Sciatic nerve (tissue), 2 donors: ENCODE results near the gene CD5L. TPM values are rescaled to one million over a fixed set of nuclear protein-coding genes. Genes with fewer than 3 reads are reported as not detected.

Experiments
- ATAC-seq: fragments of 200-7000 bp; cut with Tn5 transposase; one replicate; pipeline ENCODE4 v1.9.1; 2020; ENCODE audit warnings: mild to moderate bottlenecking, moderate library complexity
- DNase-seq: peaks from one replicate; pipeline ENCODE4 v3.0.0-alpha.2; 2020; ENCODE audit warnings: low spot score
- intact Hi-C: fragments of 100-400 bp; cut with DNase I; formaldehyde crosslinking; loops from one replicate; pipeline ENCODE4 v1.14.2; 2022
- total RNA-seq: library from RNA; stranded (reverse); fragmentation: NEBNext Ultra II Directional; extraction: Animal tissue kit (Norgen Biotek cat#: 25700); gene quantifications from one replicate; pipeline ENCODE4 v1.2.1, GENCODE V29; 2021
- donor health status: DM: no; HTN: no; CAD: no.
- donor health status: DM: no; HTN: no; CAD: no.

Gene CD5L
- total RNA-seq, result 0.27 TPM

GRCh38 chr1:157841708-157842107 lies at the start of gene CD5L:
Gene CD5L (minus strand): TSS chr1:157841808. CDS start chr1:157841701, 107 bp downstream.
- intact Hi-C loops, result no loop called here
- ATAC-seq (no peak), DNase-seq (no peak)

- DNase-seq, result no peak
- intact Hi-C loops, result no loop called here
- no peak for ATAC-seq
These were observed 41.0 kb upstream of the CD5L start for GRCh38 chr1:157882580-157882979.

GRCh38 chr1:157880621-157881020 lies 39.0 kb upstream of the CD5L start:
- no peak for DNase-seq
- intact Hi-C loops, result no loop called here
- no peak for ATAC-seq

GRCh38 chr1:157878059-157878458 lies 36.5 kb upstream of the CD5L start:
- no peak for ATAC-seq

GRCh38 chr1:157870490-157870889 lies 28.9 kb upstream of the CD5L start:
- no peak for ATAC-seq
- intact Hi-C loops, result no loop called here
- no peak for DNase-seq

More at GRCh38 chr1:157878059-157878458, 36.5 kb upstream of the CD5L start:
- DNase-seq, result no peak
- intact Hi-C loops, result no loop called here

- ATAC-seq (no peak), DNase-seq (no peak)
- intact Hi-C loops, result no loop called here
These were observed 27.0 kb upstream of the CD5L start for GRCh38 chr1:157868654-157869053.

- ATAC-seq (no peak), DNase-seq (no peak)
- intact Hi-C loops, result no loop called here
These were observed 20.8 kb upstream of the CD5L start for GRCh38 chr1:157862114-157863070.

GRCh38 chr1:157856538-157856937 lies 14.9 kb upstream of the CD5L start:
- intact Hi-C loops, result no loop called here
- DNase-seq (no peak), ATAC-seq (no peak)

- DNase-seq (no peak), ATAC-seq (no peak)
- intact Hi-C loops, result no loop called here
These were observed 10.9 kb upstream of the CD5L start for GRCh38 chr1:157852476-157852875.

GRCh38 chr1:157849229-157849875 lies 7.7 kb upstream of the CD5L start:
- ATAC-seq, result no peak
- intact Hi-C loops, result no loop called here
- DNase-seq, result no peak

- ATAC-seq, result no peak
- DNase-seq, result no peak
- intact Hi-C loops, result no loop called here
These were observed 2.7 kb upstream of the CD5L start for GRCh38 chr1:157844089-157844830.

GRCh38 chr1:157842939-157843338 lies 1.3 kb upstream of the CD5L start:
- DNase-seq, result no peak
- ATAC-seq, result no peak
- intact Hi-C loops, result no loop called here

GRCh38 chr1:157838966-157839365 lies 2.6 kb downstream of the CD5L start:
- intact Hi-C loops, result no loop called here
- ATAC-seq, result no peak
- DNase-seq, result no peak

- no peak for DNase-seq
- intact Hi-C loops, result no loop called here
- ATAC-seq, result no peak
These were observed 7.2 kb downstream of the CD5L start for GRCh38 chr1:157834430-157834829.

- DNase-seq (no peak), ATAC-seq (no peak)
- intact Hi-C loops, result no loop called here
These were observed 8.5 kb downstream of the CD5L start for GRCh38 chr1:157833145-157833544.

GRCh38 chr1:157831968-157832626 lies 9.5 kb downstream of the CD5L start:
- DNase-seq, result no peak
- no peak for ATAC-seq
- intact Hi-C loops, result no loop called here

- ATAC-seq (no peak), DNase-seq (no peak)
- intact Hi-C loops, result no loop called here
These were observed 10.7 kb downstream of the CD5L start for GRCh38 chr1:157830887-157831286.

- ATAC-seq (no peak), DNase-seq (no peak)
- intact Hi-C loops, result no loop called here
These were observed 11.9 kb downstream of the CD5L start for GRCh38 chr1:157829711-157830110.

- intact Hi-C loops, result no loop called here
- DNase-seq (no peak), ATAC-seq (no peak)
These were observed 12.4 kb downstream of the CD5L start for GRCh38 chr1:157829210-157829609.
